Measurements from ENCODE around the gene ACAN. TPM values are rescaled to one million over a fixed set of nuclear protein-coding genes. Genes with fewer than 3 reads are reported as not detected.

Gene ACAN
- total and polyA plus RNA-seq, 4 donors = 12.9 to 312 (median 34.7) TPM

GRCh38 chr15:88873786-88874185 lies 70.5 kb downstream of the ACAN start:
- intact Hi-C loops (cut with DNase I) = no loop called here
- no peak for DNase-seq
- 89 to 90% methylated on average over 13 of the region's 13 CpGs for WGBS, 2 donors
- Histone ChIP-seq H3K4me1 (ENCODE audit: control insufficient read depth in 1 of 2, insufficient read depth in 2 of 2, low read length in 2 of 2) (peaks cover 0 to 3% of the 10 kb centered on the region in 2 donors), H3K9me3 (ENCODE audit: control insufficient read depth, low read length) (no peaks in the 10 kb centered on the region), H3K4me3 (ENCODE audit: low read length in 2 of 2) (no peak overlapping the region), H3K36me3 (ENCODE audit: control insufficient read depth in 1 of 2, insufficient read depth in 2 of 2, low read length in 1 of 2) (peaks cover 0 to 3% of the 10 kb centered on the region in 2 donors), H3K27ac (ENCODE audit: low read depth in 1 of 2, low read length in 2 of 2) (no peak overlapping the region), H3K27me3 (ENCODE audit: control insufficient read depth in 1 of 2, insufficient read depth in 2 of 2, low read length in 1 of 2) (no peaks in the 10 kb centered on the region)
- no peak for ATAC-seq (ENCODE audit: low FRiP score)

GRCh38 chr15:88874275-88874674 lies 71.0 kb downstream of the ACAN start:
- Histone ChIP-seq H3K4me3 (ENCODE audit: low read length in 2 of 2) (no peak overlapping the region), H3K27ac (ENCODE audit: low read depth in 1 of 2, low read length in 2 of 2) (no peak overlapping the region), H3K4me1 (ENCODE audit: control insufficient read depth in 1 of 2, insufficient read depth in 2 of 2, low read length in 2 of 2) (peaks cover 0 to 3% of the 10 kb centered on the region in 2 donors), H3K27me3 (ENCODE audit: control insufficient read depth in 1 of 2, insufficient read depth in 2 of 2, low read length in 1 of 2) (no peaks in the 10 kb centered on the region), H3K36me3 (ENCODE audit: control insufficient read depth in 1 of 2, insufficient read depth in 2 of 2, low read length in 1 of 2) (peaks cover 0 to 3% of the 10 kb centered on the region in 2 donors), H3K9me3 (ENCODE audit: control insufficient read depth, low read length) (no peaks in the 10 kb centered on the region)
- intact Hi-C loops (cut with DNase I) = no loop called here
- DNase-seq (no peak), ATAC-seq (ENCODE audit: low FRiP score) (peak; percentile 28)
- WGBS, 2 donors = 10 to 18% methylated on average over 14 to 15 of the region's 15 CpGs

GRCh38 chr15:88874684-88875083 lies 71.4 kb downstream of the ACAN start:
- H3K4me1 ChIP-seq (ENCODE audit: control insufficient read depth in 1 of 2, insufficient read depth in 2 of 2, low read length in 2 of 2) = peaks cover 0 to 3% of the 10 kb centered on the region in 2 donors
- 1 to 6% methylated on average over 6 of the region's 6 CpGs for WGBS, 2 donors
- H3K9me3 ChIP-seq (ENCODE audit: control insufficient read depth, low read length) = no peaks in the 10 kb centered on the region
- peaks cover 0 to 3% of the 10 kb centered on the region in 2 donors for H3K36me3 ChIP-seq (ENCODE audit: control insufficient read depth in 1 of 2, insufficient read depth in 2 of 2, low read length in 1 of 2)
- peak overlapping the region in 1 of 2 donors; percentile 36 for H3K27ac ChIP-seq (ENCODE audit: low read depth in 1 of 2, low read length in 2 of 2)
- no peak overlapping the region for H3K4me3 ChIP-seq (ENCODE audit: low read length in 2 of 2)
- DNase-seq = no peak
- H3K27me3 ChIP-seq (ENCODE audit: control insufficient read depth in 1 of 2, insufficient read depth in 2 of 2, low read length in 1 of 2) = no peaks in the 10 kb centered on the region
- peak; percentile 37 for ATAC-seq (ENCODE audit: low FRiP score)
- intact Hi-C loops (cut with DNase I) = no loop called here

GRCh38 chr15:88876573-88876972 lies 73.3 kb downstream of the ACAN start:
- H3K4me1 ChIP-seq (ENCODE audit: control insufficient read depth in 1 of 2, insufficient read depth in 2 of 2, low read length in 2 of 2) = peaks cover 0 to 3% of the 10 kb centered on the region in 2 donors
- intact Hi-C loops (cut with DNase I) = no loop called here
- ATAC-seq (ENCODE audit: low FRiP score) (no peak), DNase-seq (no peak)
- no peaks in the 10 kb centered on the region for H3K27me3 ChIP-seq (ENCODE audit: control insufficient read depth in 1 of 2, insufficient read depth in 2 of 2, low read length in 1 of 2)
- no peak overlapping the region for H3K27ac ChIP-seq (ENCODE audit: low read depth in 1 of 2, low read length in 2 of 2)
- peaks cover 0 to 6% of the 10 kb centered on the region in 2 donors for H3K36me3 ChIP-seq (ENCODE audit: control insufficient read depth in 1 of 2, insufficient read depth in 2 of 2, low read length in 1 of 2)
- H3K4me3 ChIP-seq (ENCODE audit: low read length in 2 of 2) = no peak overlapping the region
- 90% methylated on average over 10 of the region's 10 CpGs for WGBS, 2 donors
- no peaks in the 10 kb centered on the region for H3K9me3 ChIP-seq (ENCODE audit: control insufficient read depth, low read length)

GRCh38 chr15:88877415-88877814 lies 74.2 kb downstream of the ACAN start:
- Histone ChIP-seq H3K27me3 (ENCODE audit: control insufficient read depth in 1 of 2, insufficient read depth in 2 of 2, low read length in 1 of 2) (no peaks in the 10 kb centered on the region), H3K4me3 (ENCODE audit: low read length in 2 of 2) (no peak overlapping the region), H3K4me1 (ENCODE audit: control insufficient read depth in 1 of 2, insufficient read depth in 2 of 2, low read length in 2 of 2) (peaks cover 0 to 3% of the 10 kb centered on the region in 2 donors), H3K27ac (ENCODE audit: low read depth in 1 of 2, low read length in 2 of 2) (no peak overlapping the region), H3K9me3 (ENCODE audit: control insufficient read depth, low read length) (no peaks in the 10 kb centered on the region), H3K36me3 (ENCODE audit: control insufficient read depth in 1 of 2, insufficient read depth in 2 of 2, low read length in 1 of 2) (peaks cover 0 to 6% of the 10 kb centered on the region in 2 donors)
- DNase-seq (no peak), ATAC-seq (ENCODE audit: low FRiP score) (no peak)
- 75 to 84% methylated on average over 11 of the region's 11 CpGs for WGBS, 2 donors
- intact Hi-C loops (cut with DNase I) = no loop called here

- Histone ChIP-seq H3K4me3 (ENCODE audit: low read length in 2 of 2) (no peak overlapping the region), H3K4me1 (ENCODE audit: control insufficient read depth in 1 of 2, insufficient read depth in 2 of 2, low read length in 2 of 2) (peaks cover 0 to 3% of the 10 kb centered on the region in 2 donors), H3K9me3 (ENCODE audit: control insufficient read depth, low read length) (no peaks in the 10 kb centered on the region), H3K27me3 (ENCODE audit: control insufficient read depth in 1 of 2, insufficient read depth in 2 of 2, low read length in 1 of 2) (no peaks in the 10 kb centered on the region), H3K36me3 (ENCODE audit: control insufficient read depth in 1 of 2, insufficient read depth in 2 of 2, low read length in 1 of 2) (peaks cover 0 to 6% of the 10 kb centered on the region in 2 donors), H3K27ac (ENCODE audit: low read depth in 1 of 2, low read length in 2 of 2) (no peak overlapping the region)
- 92 to 93% methylated on average over 22 of the region's 22 CpGs for WGBS, 2 donors
- ATAC-seq (ENCODE audit: low FRiP score) (no peak), DNase-seq (no peak)
- intact Hi-C loops (cut with DNase I) = no loop called here
These were observed 74.7 kb downstream of the ACAN start for GRCh38 chr15:88877906-88878305.

DNA sequence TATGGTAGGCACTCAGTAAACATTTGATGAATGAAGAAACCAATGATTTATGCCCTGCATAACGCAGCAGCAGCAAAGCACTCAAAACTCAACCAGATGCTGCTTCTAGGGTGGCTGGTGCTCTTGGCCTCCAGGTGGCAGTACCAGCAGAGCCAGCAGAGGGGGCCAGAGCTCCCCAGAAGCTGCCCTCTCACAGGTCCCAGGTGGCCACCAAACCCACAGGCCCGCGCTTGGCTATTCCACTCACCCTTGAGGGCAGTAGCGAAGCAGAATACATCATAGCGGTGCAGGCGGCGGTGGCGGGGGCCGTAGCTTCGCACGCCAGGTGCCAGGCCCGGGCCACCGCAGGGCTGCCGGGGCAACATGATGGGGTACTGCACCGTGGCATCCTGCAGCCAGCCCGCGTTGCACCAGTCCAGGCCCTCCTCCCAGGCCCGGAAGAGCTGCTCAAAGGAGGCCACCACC lies 75.5 kb downstream of the ACAN start:
- Histone ChIP-seq H3K9me3 (ENCODE audit: control insufficient read depth, low read length) (no peaks in the 10 kb centered on the region), H3K27me3 (ENCODE audit: control insufficient read depth in 1 of 2, insufficient read depth in 2 of 2, low read length in 1 of 2) (no peaks in the 10 kb centered on the region), H3K27ac (ENCODE audit: low read depth in 1 of 2, low read length in 2 of 2) (no peak overlapping the region), H3K4me1 (ENCODE audit: control insufficient read depth in 1 of 2, insufficient read depth in 2 of 2, low read length in 2 of 2) (peaks cover 0 to 3% of the 10 kb centered on the region in 2 donors), H3K36me3 (ENCODE audit: control insufficient read depth in 1 of 2, insufficient read depth in 2 of 2, low read length in 1 of 2) (peaks cover 0 to 6% of the 10 kb centered on the region in 2 donors), H3K4me3 (ENCODE audit: low read length in 2 of 2) (no peak overlapping the region)
- no peak for ATAC-seq (ENCODE audit: low FRiP score)
- DNase-seq = no peak
- 83 to 86% methylated on average over 15 to 18 of the region's 18 CpGs for WGBS, 2 donors
- intact Hi-C loops (cut with DNase I) = no loop called here

- ATAC-seq (ENCODE audit: low FRiP score) (no peak), DNase-seq (no peak)
- Histone ChIP-seq H3K27me3 (ENCODE audit: control insufficient read depth in 1 of 2, insufficient read depth in 2 of 2, low read length in 1 of 2) (no peaks in the 10 kb centered on the region), H3K4me1 (ENCODE audit: control insufficient read depth in 1 of 2, insufficient read depth in 2 of 2, low read length in 2 of 2) (no peaks in the 10 kb centered on the region), H3K36me3 (ENCODE audit: control insufficient read depth in 1 of 2, insufficient read depth in 2 of 2, low read length in 1 of 2) (peaks cover 0 to 9% of the 10 kb centered on the region in 2 donors), H3K4me3 (ENCODE audit: low read length in 2 of 2) (no peak overlapping the region), H3K27ac (ENCODE audit: low read depth in 1 of 2, low read length in 2 of 2) (no peak overlapping the region), H3K9me3 (ENCODE audit: control insufficient read depth, low read length) (no peaks in the 10 kb centered on the region)
- intact Hi-C loops (cut with DNase I) = no loop called here
- WGBS, 2 donors = 95 to 96% methylated on average over 31 of the region's 31 CpGs
These were observed 77.9 kb downstream of the ACAN start for GRCh38 chr15:88880944-88881740.

DNA sequence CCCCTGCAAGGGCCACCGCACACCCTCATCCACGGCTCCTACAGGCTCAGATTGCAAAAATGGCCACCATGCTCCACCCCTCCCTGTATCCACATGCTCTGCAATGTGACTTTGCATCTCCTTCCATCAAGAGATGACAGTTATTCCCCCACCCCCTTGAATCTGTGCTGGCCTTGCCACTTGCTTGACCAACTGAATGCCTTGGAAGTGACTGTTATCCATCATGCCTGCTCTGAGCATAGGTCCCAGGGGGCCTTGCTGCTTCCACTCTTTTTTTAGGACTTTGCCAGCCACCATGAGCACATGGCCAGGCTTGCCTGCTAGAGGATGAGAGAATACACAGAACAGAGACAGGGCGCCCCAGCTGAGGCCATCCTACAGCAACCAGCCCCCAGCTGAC lies 78.5 kb downstream of the ACAN start:
- no peaks in the 10 kb centered on the region for H3K9me3 ChIP-seq (ENCODE audit: control insufficient read depth, low read length)
- H3K4me1 ChIP-seq (ENCODE audit: control insufficient read depth in 1 of 2, insufficient read depth in 2 of 2, low read length in 2 of 2) = no peaks in the 10 kb centered on the region
- peaks cover 0 to 9% of the 10 kb centered on the region in 2 donors for H3K36me3 ChIP-seq (ENCODE audit: control insufficient read depth in 1 of 2, insufficient read depth in 2 of 2, low read length in 1 of 2)
- no peaks in the 10 kb centered on the region for H3K27me3 ChIP-seq (ENCODE audit: control insufficient read depth in 1 of 2, insufficient read depth in 2 of 2, low read length in 1 of 2)
- intact Hi-C loops (cut with DNase I) = no loop called here
- no peak overlapping the region for H3K4me3 ChIP-seq (ENCODE audit: low read length in 2 of 2)
- 91 to 98% methylated on average over 3 of the region's 3 CpGs for WGBS, 2 donors
- no peak for DNase-seq
- ATAC-seq (ENCODE audit: low FRiP score) = no peak
- no peak overlapping the region for H3K27ac ChIP-seq (ENCODE audit: low read depth in 1 of 2, low read length in 2 of 2)
